PFSK-1 (cell line): ENCODE measurements around the gene FNDC5.

Experiments used
- FOXP2 ChIP-seq: optimal IDR thresholded peaks from 2 replicates; pipeline ENCODE3; 2011; ENCODE audit warnings: borderline replicate concordance, control low read depth, inconsistent platforms; ENCODE audit not compliant: insufficient read depth; ENCODE audit errors: extremely low read length, extremely low read depth
- POLR2AphosphoS5 ChIP-seq: IDR thresholded peaks from 2 replicates; pipeline ENCODE4 v1.6.1; 2012; ENCODE audit warnings: low read depth, mild to moderate bottlenecking, control low read depth, low read length, moderate library complexity
- SIN3A ChIP-seq: IDR thresholded peaks from 2 replicates; pipeline ENCODE4 v1.6.1; 2012; ENCODE audit warnings: mild to moderate bottlenecking, low read length, moderate library complexity, borderline replicate concordance; ENCODE audit not compliant: insufficient read depth
- TAF1 ChIP-seq: IDR thresholded peaks from 2 replicates; pipeline ENCODE4 v1.6.1; 2012; ENCODE audit warnings: low read length, control low read depth, borderline replicate concordance; ENCODE audit not compliant: insufficient read depth
- TF ChIP-seq, protein P1 (sequence below), 2 experiments: IDR thresholded peaks; 2 replicates each; pipeline versions ENCODE4 v1.6.1 to v1.8.0; 2011 to 2012; ENCODE audit warnings: low read depth in 2 of 2, low read length in 2 of 2, control low read depth in 1 of 2, inconsistent platforms in 1 of 2, mild to moderate bottlenecking in 1 of 2, moderate library complexity in 1 of 2; ENCODE audit not compliant: insufficient read depth in 1 of 2

The FNDC5 gene

DNA sequence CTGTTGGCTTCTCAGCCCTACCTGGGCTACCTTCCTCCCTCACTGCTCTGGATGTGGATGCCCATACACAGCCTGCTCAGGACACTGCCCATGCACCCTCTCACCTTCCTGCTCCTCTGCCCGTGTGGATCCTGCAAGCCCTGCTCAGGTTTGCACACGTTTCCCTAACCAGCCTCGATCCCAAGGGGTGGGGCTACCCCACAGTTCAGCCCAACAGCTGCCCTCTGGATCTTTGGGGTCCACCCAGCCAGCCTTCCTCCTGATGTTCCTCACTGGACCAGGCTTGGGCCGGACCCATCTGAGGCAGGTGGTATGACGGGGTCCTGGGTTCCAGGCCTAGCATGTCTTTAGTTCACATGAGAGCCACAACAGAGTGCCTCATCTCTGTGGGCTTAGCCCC is 25.7 kb upstream of the FNDC5 start:
- no peak for TF ChIP-seq TAF1
- TF ChIP-seq SIN3A, result no peak
- TF ChIP-seq FOXP2, result no peak
- TF ChIP-seq, protein P1, sequence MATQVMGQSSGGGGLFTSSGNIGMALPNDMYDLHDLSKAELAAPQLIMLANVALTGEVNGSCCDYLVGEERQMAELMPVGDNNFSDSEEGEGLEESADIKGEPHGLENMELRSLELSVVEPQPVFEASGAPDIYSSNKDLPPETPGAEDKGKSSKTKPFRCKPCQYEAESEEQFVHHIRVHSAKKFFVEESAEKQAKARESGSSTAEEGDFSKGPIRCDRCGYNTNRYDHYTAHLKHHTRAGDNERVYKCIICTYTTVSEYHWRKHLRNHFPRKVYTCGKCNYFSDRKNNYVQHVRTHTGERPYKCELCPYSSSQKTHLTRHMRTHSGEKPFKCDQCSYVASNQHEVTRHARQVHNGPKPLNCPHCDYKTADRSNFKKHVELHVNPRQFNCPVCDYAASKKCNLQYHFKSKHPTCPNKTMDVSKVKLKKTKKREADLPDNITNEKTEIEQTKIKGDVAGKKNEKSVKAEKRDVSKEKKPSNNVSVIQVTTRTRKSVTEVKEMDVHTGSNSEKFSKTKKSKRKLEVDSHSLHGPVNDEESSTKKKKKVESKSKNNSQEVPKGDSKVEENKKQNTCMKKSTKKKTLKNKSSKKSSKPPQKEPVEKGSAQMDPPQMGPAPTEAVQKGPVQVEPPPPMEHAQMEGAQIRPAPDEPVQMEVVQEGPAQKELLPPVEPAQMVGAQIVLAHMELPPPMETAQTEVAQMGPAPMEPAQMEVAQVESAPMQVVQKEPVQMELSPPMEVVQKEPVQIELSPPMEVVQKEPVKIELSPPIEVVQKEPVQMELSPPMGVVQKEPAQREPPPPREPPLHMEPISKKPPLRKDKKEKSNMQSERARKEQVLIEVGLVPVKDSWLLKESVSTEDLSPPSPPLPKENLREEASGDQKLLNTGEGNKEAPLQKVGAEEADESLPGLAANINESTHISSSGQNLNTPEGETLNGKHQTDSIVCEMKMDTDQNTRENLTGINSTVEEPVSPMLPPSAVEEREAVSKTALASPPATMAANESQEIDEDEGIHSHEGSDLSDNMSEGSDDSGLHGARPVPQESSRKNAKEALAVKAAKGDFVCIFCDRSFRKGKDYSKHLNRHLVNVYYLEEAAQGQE (IDR thresholded peaks at IDR 0.05; ENCODE audit: insufficient read depth in 1 of 2, low read depth in 2 of 2, low read length in 2 of 2), result no peak

DNA sequence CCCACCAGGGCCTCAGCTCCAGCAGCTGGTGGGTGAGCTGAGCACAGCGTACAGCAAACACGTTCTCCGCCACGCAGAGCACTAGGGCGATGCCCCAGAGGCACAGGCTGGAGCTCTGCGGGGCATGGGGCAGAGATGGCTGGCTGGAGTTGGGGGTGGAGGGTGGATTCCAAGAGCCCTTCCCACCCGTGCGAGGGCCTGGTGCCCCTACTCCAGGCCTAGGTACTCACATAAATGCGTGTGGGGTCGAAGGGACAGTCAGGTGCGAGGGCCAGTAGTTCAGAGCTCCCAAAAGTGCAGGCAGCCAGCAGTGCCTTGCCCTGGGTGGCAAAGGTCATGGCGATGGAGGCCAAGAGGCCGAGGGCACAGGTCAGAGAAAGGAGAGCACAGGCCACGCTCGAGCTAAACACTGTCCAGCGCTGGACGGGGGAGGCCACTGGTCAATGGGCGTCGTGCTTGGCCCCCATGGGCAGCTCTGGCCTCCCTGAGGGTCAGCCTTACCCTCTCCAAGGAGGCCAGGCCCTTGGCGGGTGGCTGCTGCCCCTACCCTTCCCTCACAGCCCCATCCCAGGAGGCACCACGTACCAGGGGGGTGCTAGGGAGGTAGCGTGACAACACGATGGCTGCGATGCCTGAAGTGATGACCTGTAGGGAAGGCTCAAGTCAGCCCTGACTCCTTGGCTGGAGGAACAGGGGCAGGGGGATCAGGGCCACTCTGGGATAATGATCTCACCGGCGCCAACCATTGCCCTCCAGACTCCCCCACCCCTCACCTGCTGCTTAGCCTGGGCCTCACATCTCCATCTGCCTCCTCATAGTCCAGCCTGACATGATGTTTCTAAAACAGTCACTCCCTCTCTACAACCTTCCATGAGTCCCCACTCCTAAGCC is 24.9 kb upstream of the FNDC5 start:
- TF ChIP-seq TAF1, result no peak
- TF ChIP-seq FOXP2, result no peak
- no peak for TF ChIP-seq POLR2AphosphoS5
- no peak for TF ChIP-seq SIN3A
- TF ChIP-seq, protein P1 (IDR thresholded peaks at IDR 0.05; ENCODE audit: insufficient read depth in 1 of 2, low read depth in 2 of 2, low read length in 2 of 2), result no peak

- TF ChIP-seq POLR2AphosphoS5, result no peak
- TF ChIP-seq SIN3A, result no peak
- TF ChIP-seq, protein P1 (IDR thresholded peaks at IDR 0.05; ENCODE audit: insufficient read depth in 1 of 2, low read depth in 2 of 2, low read length in 2 of 2), result no peak
- TF ChIP-seq TAF1, result no peak
- TF ChIP-seq FOXP2, result no peak
Measured at GRCh38 chr1:32894681-32895080, 24.0 kb upstream of the FNDC5 start.

- TF ChIP-seq, protein P1 (IDR thresholded peaks at IDR 0.05; ENCODE audit: insufficient read depth in 1 of 2, low read depth in 2 of 2, low read length in 2 of 2), result no peak
- TF ChIP-seq TAF1 (no peak), POLR2AphosphoS5 (no peak), FOXP2 (no peak), SIN3A (no peak)
Measured at GRCh38 chr1:32894019-32894600, 23.4 kb upstream of the FNDC5 start.
